ENCODE results near the gene TM9SF1. TPM values are rescaled to one million over a fixed set of nuclear protein-coding genes. Genes with fewer than 3 reads are reported as not detected.

The TM9SF1 gene
- total and polyA plus RNA-seq, 9 of the 15 experiments (the other 6 are each of a cell fraction or from before 2014, with no cell fraction given): 5.3 to 20.3 (median 11.8) TPM

- TF ChIP-seq CBX1 (IDR thresholded peaks at IDR 0.05; ENCODE audit: low read depth): 0 out of 2 replicates have a peak, but pooled peaks have one; percentile 10
- TF ChIP-seq TGIF2 (CRISPR knock-in tag; IDR thresholded peaks at IDR 0.05): peak; percentile 68; the same call in 1 of the 2 replicates
- no peak for TF ChIP-seq ZNF444 (CRISPR knock-in tag; IDR thresholded peaks at IDR 0.05)
- no peak for TF ChIP-seq ZNF507 (tag; conservative IDR thresholded peaks at IDR 0.05)
- TF ChIP-seq KLF16 (IDR thresholded peaks at IDR 0.05): no peak
- no peak for TF ChIP-seq SMAD1 (IDR thresholded peaks at IDR 0.05; ENCODE audit: low read depth, low read length, partially characterized antibody)
- TF ChIP-seq ZNF717 (CRISPR knock-in tag; IDR thresholded peaks at IDR 0.05): no peak
- peak; percentile 70 for TF ChIP-seq SUPT5H (IDR thresholded peaks at IDR 0.05)
- no peak for TF ChIP-seq TEAD2 (tag; IDR thresholded peaks at IDR 0.05)
- TF ChIP-seq ZBTB12 (CRISPR knock-in tag; IDR thresholded peaks at IDR 0.05): peak; percentile 87
- no peak for TF ChIP-seq ZNF764 (CRISPR knock-in tag; IDR thresholded peaks at IDR 0.05; ENCODE audit: low read depth)
- peak in 1 of 2 experiments; percentile 39; a peak in 1 of 4 replicates for TF ChIP-seq KDM4B (IDR thresholded peaks at IDR 0.05; ENCODE audit: borderline replicate concordance in 2 of 2, low read depth in 1 of 2)
- no peak; the same call in none of the 2 replicates for TF ChIP-seq TOE1 (IDR thresholded peaks at IDR 0.05; ENCODE audit: borderline replicate concordance)
- TF ChIP-seq TOE1 (CRISPR knock-in tag; IDR thresholded peaks at IDR 0.05; ENCODE audit: borderline replicate concordance, low read depth): no peak
- peak; percentile 39 to 49; a peak in 2 of 4 replicates for TF ChIP-seq NRF1 (conservative IDR thresholded peaks at IDR 0.05 in 1 of 2, IDR thresholded peaks at IDR 0.05 in 1 of 2)
- TF ChIP-seq STAT6 (CRISPR knock-in tag; IDR thresholded peaks at IDR 0.05): no peak
- TF ChIP-seq MBD1 (CRISPR knock-in tag; IDR thresholded peaks at IDR 0.05): no peak
- TF ChIP-seq ZNF551 (CRISPR knock-in tag; IDR thresholded peaks at IDR 0.05): no peak
- no peak for TF ChIP-seq FOXM1 (IDR thresholded peaks at IDR 0.05; ENCODE audit: low read depth)
- no peak for TF ChIP-seq FOXM1 (CRISPR knock-in tag; IDR thresholded peaks at IDR 0.05; ENCODE audit: low read depth)
- no peak for TF ChIP-seq CBX8 (IDR thresholded peaks at IDR 0.05; ENCODE audit: borderline replicate concordance, extremely low read depth, low read depth, low read length, poor library complexity, severe bottlenecking)
Observed at GRCh38 chr14:24195186-24196070, at the start of gene TM9SF1 (continued).
